MCF 10A (cell line): Measurements from ENCODE around the gene LDB2. TPM values are rescaled to one million over a fixed set of nuclear protein-coding genes. Genes with fewer than 3 reads are reported as not detected.

ENCODE experiments used
- BruUV-seq: library from RNA; stranded (reverse); fragments of 400-500 nt; replicated peaks from 2 replicates; lab custom pipeline; 2021; lab: Mats Ljungman, UMichigan
- CTCF ChIA-PET: fragments of 300-600 bp; sonication (Branson Sonifier 250); formaldehyde crosslinking; extraction: SDS; loops from one replicate; lab custom pipeline; 2021; ENCODE audit warnings: antibody characterized with exemption, inconsistent platforms; lab: Yijun Ruan, JAX
- POLR2A ChIA-PET: fragments of 300-600, 350-650 bp; sonication (Branson Sonifier 250); formaldehyde crosslinking; extraction: SDS; loops from one replicate; lab custom pipeline; 2020; ENCODE audit warnings: antibody characterized with exemption, inconsistent platforms; lab: Yijun Ruan, JAX
- DNase-seq: peaks from one replicate; pipeline ENCODE4 v3.0.0-alpha.2; 2018; ENCODE audit not compliant: unreplicated experiment
- H3K27ac Mint-ChIP-seq: one replicate; pipeline ENCODE4 v1.8.0; 2022; ENCODE audit warnings: mild to moderate bottlenecking, low read depth, mixed read lengths; ENCODE audit not compliant: unreplicated experiment
- H3K27me3 Mint-ChIP-seq: one replicate; pipeline ENCODE4 v1.8.0; 2022; ENCODE audit warnings: mixed read lengths; ENCODE audit not compliant: insufficient read depth, unreplicated experiment
- H3K36me3 Mint-ChIP-seq: one replicate; pipeline ENCODE4 v1.8.0; 2022; ENCODE audit warnings: mild to moderate bottlenecking, moderate library complexity, mixed read lengths; ENCODE audit not compliant: insufficient read depth, unreplicated experiment
- H3K4me1 Mint-ChIP-seq: one replicate; pipeline ENCODE4 v1.8.0; 2022; ENCODE audit warnings: mixed read lengths; ENCODE audit not compliant: insufficient read depth, unreplicated experiment
- H3K4me3 Mint-ChIP-seq: one replicate; pipeline ENCODE4 v1.8.0; 2022; ENCODE audit warnings: mild to moderate bottlenecking, moderate library complexity, mixed read lengths; ENCODE audit not compliant: unreplicated experiment
- H3K9me3 Mint-ChIP-seq: one replicate; pipeline ENCODE4 v1.8.0; 2022; ENCODE audit warnings: mixed read lengths; ENCODE audit not compliant: unreplicated experiment
- CTCF ChIP-seq: fragments of 200-600 bp; IDR thresholded peaks from one replicate; pipeline ENCODE4 v1.8.0; 2022; ENCODE audit warnings: antibody characterized with exemption, mild to moderate bottlenecking; ENCODE audit not compliant: unreplicated experiment
- intact Hi-C: fragments of 100-400 bp; cut with micrococcal nuclease; formaldehyde crosslinking; loops from 2 replicates; pipeline ENCODE4 v1.14.1; 2022
- total RNA-seq: library from RNA; stranded (reverse); gene quantifications from 2 replicates; pipeline ENCODE4 v1.2.3, GENCODE V29; 2022

The LDB2 gene
- total RNA-seq, 1 experiment from 2014 or later = not detected

DNA sequence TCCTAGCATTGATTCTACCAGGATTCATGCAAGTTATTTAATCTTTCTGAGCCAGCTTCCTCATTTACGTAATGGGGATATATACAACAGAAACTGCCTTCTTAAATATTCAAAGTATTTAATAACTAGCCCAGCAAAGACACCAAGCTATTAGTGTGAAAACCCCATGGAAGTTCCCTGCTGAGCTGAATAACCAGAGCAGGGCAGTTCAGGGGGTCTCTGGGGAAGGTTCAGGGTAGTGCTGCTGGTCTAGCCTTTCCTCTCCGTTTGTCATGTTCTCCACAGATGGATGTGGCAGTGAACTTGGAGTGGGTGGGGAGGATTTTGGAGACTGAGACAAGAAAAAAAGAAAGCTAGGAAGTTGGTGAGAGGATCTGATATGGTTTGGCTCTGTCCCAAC, 431.4 kb downstream of the LDB2 start:
- Mint-ChIP-seq H3K9me3 (no peaks in the 10 kb centered on the region), H3K36me3 (no peaks in the 10 kb centered on the region), H3K4me1 (peaks cover 5% of the 10 kb centered on the region), H3K27me3 (no peaks in the 10 kb centered on the region), H3K27ac (no peak overlapping the region), H3K4me3 (no peak overlapping the region)
- ChIA-PET CTCF (interaction anchor here (0.6 to 1.5 kb wide), 3 partner anchors 18 to 29 kb away, joined by 3 read pairs; no protein-coding TSS in a partner anchor), POLR2A (interaction anchor here (0.7 kb wide), 1 partner anchor 1260 kb away, joined by 3 read pairs; no protein-coding TSS in a partner anchor)
- no TSS peak for BruUV-seq
- intact Hi-C loops = no loop called here
- DNase-seq = no peak
- TF ChIP-seq CTCF = no peak

GRCh38 chr4:16466581-16466980, 431.9 kb downstream of the LDB2 start:
- ChIA-PET CTCF (interaction anchor here (0.6 to 1.5 kb wide), 3 partner anchors 19 to 30 kb away, joined by 3 read pairs; no protein-coding TSS in a partner anchor), POLR2A (interaction anchor here (0.7 kb wide), 1 partner anchor 1260 kb away, joined by 3 read pairs; no protein-coding TSS in a partner anchor)
- no TSS peak for BruUV-seq
- no peaks in the 10 kb centered on the region for H3K9me3 Mint-ChIP-seq
- no peaks in the 10 kb centered on the region for H3K36me3 Mint-ChIP-seq
- H3K4me1 Mint-ChIP-seq = peaks cover 9% of the 10 kb centered on the region
- no peak for DNase-seq
- intact Hi-C loops = no loop called here
- no peak overlapping the region for H3K27ac Mint-ChIP-seq
- TF ChIP-seq CTCF = no peak
- no peak overlapping the region for H3K4me3 Mint-ChIP-seq
- H3K27me3 Mint-ChIP-seq = no peaks in the 10 kb centered on the region

GRCh38 chr4:16464651-16465050, 433.8 kb downstream of the LDB2 start:
- BruUV-seq = no TSS peak
- POLR2A ChIA-PET = no interaction called here
- TF ChIP-seq CTCF = no peak
- no peak overlapping the region for H3K4me3 Mint-ChIP-seq
- no peaks in the 10 kb centered on the region for H3K36me3 Mint-ChIP-seq
- intact Hi-C loops = no loop called here
- H3K4me1 Mint-ChIP-seq = peaks cover 14% of the 10 kb centered on the region
- peaks cover 10% of the 10 kb centered on the region for H3K27me3 Mint-ChIP-seq
- no peaks in the 10 kb centered on the region for H3K9me3 Mint-ChIP-seq
- H3K27ac Mint-ChIP-seq = no peak overlapping the region
- no peak for DNase-seq
- CTCF ChIA-PET = no interaction called here

- BruUV-seq = no TSS peak
- Mint-ChIP-seq H3K4me3 (no peak overlapping the region), H3K36me3 (no peaks in the 10 kb centered on the region), H3K27ac (no peak overlapping the region), H3K27me3 (peaks cover 22% of the 10 kb centered on the region), H3K4me1 (peaks cover 19% of the 10 kb centered on the region), H3K9me3 (no peaks in the 10 kb centered on the region)
- ChIA-PET CTCF (interaction anchor here (0.6 kb wide), 1 partner anchor 62 kb away, joined by 3 read pairs; no protein-coding TSS in a partner anchor), POLR2A (no interaction called here)
- no peak for DNase-seq
- TF ChIP-seq CTCF = no peak
- intact Hi-C loops = no loop called here
Measured at GRCh38 chr4:16462656-16463055, 435.8 kb downstream of the LDB2 start.
